NCI-H128 (cell line): ENCODE measurements around the gene ABCB4.

Experiments used
- DNase-seq: peaks from one replicate; lab custom pipeline; 2025; ENCODE audit not compliant: unreplicated experiment; lab: John Stamatoyannopoulos, UW

The ABCB4 gene

GRCh38 chr7:87426160-87426559 lies 49.3 kb downstream of the ABCB4 start:
- DNase-seq, result no peak

DNA sequence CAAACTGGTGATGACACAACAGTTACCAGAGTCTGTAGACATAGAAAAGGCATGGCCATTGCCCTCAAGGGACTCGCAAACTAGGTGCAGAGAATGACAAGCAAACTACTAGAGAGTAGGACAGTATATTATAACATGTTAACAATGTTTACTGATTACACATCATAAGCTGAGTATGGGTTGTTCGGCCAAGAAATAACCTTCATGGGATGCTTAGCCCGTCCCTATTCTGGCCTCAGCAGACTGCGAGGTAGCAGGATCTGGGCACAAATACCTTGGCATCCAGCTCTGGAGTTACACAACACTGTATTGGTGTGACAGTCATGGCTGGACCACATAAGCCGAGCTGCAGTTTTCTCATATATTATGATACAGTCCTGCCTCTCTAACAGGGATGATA lies 51.4 kb downstream of the ABCB4 start:
- DNase-seq, result no peak

DNA sequence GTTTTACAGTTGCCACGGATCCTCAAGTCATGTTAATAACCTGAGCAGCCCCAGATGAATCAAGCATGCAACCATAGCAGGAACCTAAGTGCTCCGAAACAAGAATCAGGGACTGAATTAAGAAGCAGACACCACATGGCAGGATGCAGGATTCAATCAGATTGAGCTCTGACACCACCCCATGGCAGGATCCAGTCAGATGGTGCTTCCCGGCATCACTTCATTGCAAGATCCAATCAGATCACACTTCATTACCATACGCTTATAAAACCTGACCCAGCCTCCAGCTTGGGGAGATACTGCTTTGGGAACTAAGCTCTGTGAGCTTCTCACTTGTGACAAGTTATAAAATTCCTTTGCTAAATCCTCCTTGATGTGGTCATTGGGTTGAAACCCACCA lies 55.3 kb downstream of the ABCB4 start:
- no peak for DNase-seq

GRCh38 chr7:87416682-87417587 lies 58.5 kb downstream of the ABCB4 start:
- DNase-seq, result no peak

DNA sequence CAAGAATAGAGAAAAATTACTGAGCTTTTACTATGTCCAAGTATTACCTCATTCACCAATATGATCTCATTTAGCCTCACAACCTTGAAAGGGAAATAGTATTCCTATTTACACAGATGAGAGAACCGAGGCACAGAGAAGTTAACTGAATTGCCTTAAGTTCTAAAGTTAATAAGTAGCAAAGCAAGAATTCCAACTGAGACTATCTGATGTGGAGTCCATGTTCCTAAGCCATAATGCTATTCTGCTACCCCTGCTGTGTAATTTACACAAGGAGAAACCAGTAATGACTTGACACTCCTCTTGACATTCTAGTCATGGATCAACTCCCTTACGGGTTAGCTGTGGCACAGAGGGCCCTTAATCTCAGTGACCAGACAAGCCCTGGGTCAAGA lies 60.7 kb downstream of the ABCB4 start:
- no peak for DNase-seq

- no peak for DNase-seq
Observed at GRCh38 chr7:87413951-87414793, 61.3 kb downstream of the ABCB4 start.

DNA sequence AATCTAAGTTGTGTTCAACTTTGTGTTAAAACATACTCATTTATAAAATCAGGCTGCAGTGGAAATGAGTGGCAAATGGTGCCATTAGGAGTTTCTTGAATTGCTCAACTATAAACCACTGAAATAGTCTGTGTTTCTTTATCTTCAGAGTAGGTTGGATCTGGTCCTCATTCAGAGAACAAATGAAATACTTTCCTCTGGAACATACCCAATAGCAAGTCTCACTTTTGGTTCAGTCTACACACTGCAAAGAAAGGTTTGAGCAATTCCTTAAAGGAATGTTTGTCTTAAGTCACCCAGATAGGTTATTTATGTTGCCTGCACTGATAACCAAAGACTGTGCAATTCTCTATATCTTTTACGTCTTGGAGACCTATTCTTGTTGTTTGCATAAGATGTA lies 62.5 kb downstream of the ABCB4 start:
- no peak for DNase-seq

DNA sequence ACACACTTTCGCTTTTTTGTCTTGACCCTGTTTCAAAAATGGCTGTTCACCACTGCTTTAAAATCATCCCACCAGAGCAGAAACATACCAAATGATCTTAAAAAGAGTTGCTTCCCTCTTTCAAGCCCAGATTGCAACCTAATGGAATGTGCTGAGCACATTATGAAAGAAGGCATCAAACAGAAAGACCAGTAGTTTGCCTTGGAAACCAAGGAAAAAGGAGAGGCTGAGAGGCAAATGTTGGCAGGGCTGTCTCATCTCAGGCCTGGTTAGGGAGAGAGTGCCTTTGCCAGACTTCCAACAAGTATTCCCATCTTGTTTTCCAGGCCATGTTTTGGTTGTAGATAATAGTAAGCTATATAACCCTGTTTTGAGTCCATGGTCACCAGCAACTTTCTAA lies 64.3 kb downstream of the ABCB4 start:
- DNase-seq, result no peak

DNA sequence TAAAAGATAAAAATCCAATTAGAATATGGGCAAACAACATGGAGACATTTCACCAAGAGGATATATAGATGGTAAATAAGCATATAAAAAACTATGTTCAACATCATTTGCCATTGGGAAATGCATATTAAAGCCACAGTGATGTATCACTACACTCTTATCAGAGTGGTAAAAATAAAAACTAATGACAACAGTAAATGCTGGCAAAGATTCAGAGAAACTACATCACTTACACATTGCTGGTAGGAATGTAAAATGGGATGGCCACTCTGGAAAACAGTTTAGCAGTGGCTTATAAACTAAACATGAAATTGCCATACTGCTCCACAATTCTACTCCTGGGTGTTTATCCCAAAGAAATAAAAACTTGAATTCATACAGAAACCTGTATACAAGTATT lies 70.8 kb downstream of the ABCB4 start:
- no peak for DNase-seq

- no peak for DNase-seq
Observed at GRCh38 chr7:87398446-87398845, 77.0 kb downstream of the ABCB4 start.

- DNase-seq, result no peak
Observed at GRCh38 chr7:87395442-87396020, 79.9 kb downstream of the ABCB4 start.

DNA sequence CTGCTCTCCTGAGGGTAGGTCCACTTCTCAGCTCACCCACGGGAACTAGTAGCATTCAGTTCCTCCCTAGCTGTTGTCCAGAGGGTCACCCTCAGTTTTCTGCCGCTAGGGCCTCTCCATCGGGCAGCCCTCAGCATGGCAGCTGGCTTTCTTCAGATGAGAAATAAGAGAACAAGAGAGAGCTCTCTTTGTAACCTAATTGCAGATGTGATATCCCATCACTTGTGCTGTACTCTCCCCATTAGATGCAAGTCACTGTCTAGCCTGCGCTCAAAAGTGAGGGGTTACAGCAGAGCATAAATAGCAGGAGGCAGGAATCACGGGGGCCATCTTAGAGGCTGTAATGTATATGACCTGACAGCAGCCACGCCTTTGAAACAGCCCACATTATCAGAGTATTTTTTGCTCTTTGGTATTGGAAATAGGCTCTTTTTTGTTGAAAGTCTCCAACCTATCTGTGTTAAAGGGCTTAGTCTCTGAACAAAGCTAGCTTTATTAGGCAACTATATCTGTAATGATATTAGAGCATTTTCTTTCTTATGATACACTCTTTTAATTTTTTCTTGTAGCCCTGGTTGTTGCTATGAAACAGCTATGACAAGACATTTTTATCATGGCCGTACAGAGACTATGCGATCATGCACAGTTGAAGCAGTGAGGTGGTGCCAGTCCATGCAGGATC lies 84.3 kb downstream of the ABCB4 start:
- DNase-seq, result no peak

- DNase-seq, result no peak
Observed at GRCh38 chr7:87380905-87381304, 94.6 kb downstream of the ABCB4 start.

- DNase-seq, result no peak
Observed at GRCh38 chr7:87375662-87376435, 99.6 kb downstream of the ABCB4 start.

GRCh38 chr7:87370660-87371180 lies 104.8 kb downstream of the ABCB4 start:
- no peak for DNase-seq

GRCh38 chr7:87369216-87369615 lies 106.3 kb downstream of the ABCB4 start:
- DNase-seq, result no peak

GRCh38 chr7:87364246-87364645 lies 111.2 kb downstream of the ABCB4 start:
- no peak for DNase-seq

DNA sequence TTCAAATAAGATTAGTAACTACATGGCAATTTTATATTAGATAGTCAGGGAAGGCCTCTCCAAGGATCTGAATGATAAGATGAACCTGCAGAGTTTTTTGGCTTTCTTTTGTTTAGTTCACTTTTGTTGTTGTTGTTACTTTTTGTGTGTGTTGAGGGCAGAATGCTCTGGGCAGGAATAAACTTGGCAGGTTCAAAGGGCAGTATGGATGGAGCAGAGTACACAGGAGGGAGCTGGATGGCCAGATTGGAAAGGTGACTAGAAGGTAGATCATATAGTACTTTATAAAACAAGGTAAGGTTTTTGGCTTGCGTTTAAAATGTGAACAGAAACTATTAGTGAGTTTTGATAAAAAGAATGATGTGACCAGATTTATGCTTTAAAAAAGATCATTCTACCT lies 112.1 kb downstream of the ABCB4 start:
- DNase-seq, result no peak

GRCh38 chr7:87361320-87361719 lies 114.2 kb downstream of the ABCB4 start:
- no peak for DNase-seq

GRCh38 chr7:87359366-87359765 lies 116.1 kb downstream of the ABCB4 start:
- no peak for DNase-seq
